ENCODE results near the gene HPD. TPM values are rescaled to one million over a fixed set of nuclear protein-coding genes. Genes with fewer than 3 reads are reported as not detected.
"Not testable (repeated sequence)": the region's sequence is repeated elsewhere in the genome, so short reads cannot be mapped to it uniquely, and the experiment has no call there.

HPD gene
- total RNA-seq, 4 donors from 2014 or later = 1.4 TPM; not detected in 3

GRCh38 chr12:121861636-121862254, 3.1 kb upstream of the HPD start:
- 23% methylated on average over 11 of the region's 11 CpGs for WGBS
- H3K4me1 ChIP-seq = peaks cover 7% of the 10 kb centered on the region
- TF ChIP-seq EP300 (IDR thresholded peaks at IDR 0.05) (no peak), CTCF (IDR thresholded peaks at IDR 0.05) (no peak), POLR2A (IDR thresholded peaks at IDR 0.05) (no peak), POLR2AphosphoS5 (IDR thresholded peaks at IDR 0.05) (no peak)
- no peaks in the 10 kb centered on the region for H3K9me3 ChIP-seq
- no peak overlapping the region for H3K4me3 ChIP-seq
- H3K27ac ChIP-seq = no peak overlapping the region
- no peaks in the 10 kb centered on the region for H3K27me3 ChIP-seq
- DNase-seq (ENCODE audit: low spot score in 2 of 2) = no peak
- no peaks in the 10 kb centered on the region for H3K36me3 ChIP-seq

- not testable (repeated sequence) for H3K36me3 ChIP-seq; H3K27me3 ChIP-seq; H3K4me3 ChIP-seq; DNase-seq (ENCODE audit: low spot score in 2 of 2); H3K9me3 ChIP-seq; H3K4me1 ChIP-seq; H3K27ac ChIP-seq
- WGBS = 88% methylated on average over 4 of the region's 4 CpGs
Measured at GRCh38 chr12:121860699-121861098, 2.0 kb upstream of the HPD start.

- H3K9me3 ChIP-seq = no peaks in the 10 kb centered on the region
- H3K4me3 ChIP-seq = no peak overlapping the region
- H3K27ac ChIP-seq = no peak overlapping the region
- TF ChIP-seq POLR2AphosphoS5 (IDR thresholded peaks at IDR 0.05) (no peak), EP300 (IDR thresholded peaks at IDR 0.05) (no peak), POLR2A (IDR thresholded peaks at IDR 0.05) (no peak)
- WGBS = 100% methylated on average over 1 of the region's 1 CpG
- H3K36me3 ChIP-seq = no peaks in the 10 kb centered on the region
- DNase-seq (ENCODE audit: low spot score in 2 of 2) = no peak
- H3K27me3 ChIP-seq = no peaks in the 10 kb centered on the region
- H3K4me1 ChIP-seq = peaks cover 7% of the 10 kb centered on the region
Measured at GRCh38 chr12:121860257-121860656, 1.6 kb upstream of the HPD start.

GRCh38 chr12:121858318-121858661, 369 bp downstream of the HPD start:
- Histone ChIP-seq H3K27ac (no peak overlapping the region), H3K9me3 (no peaks in the 10 kb centered on the region), H3K36me3 (no peaks in the 10 kb centered on the region), H3K4me1 (peaks cover 7% of the 10 kb centered on the region), H3K27me3 (no peaks in the 10 kb centered on the region), H3K4me3 (no peak overlapping the region)
- WGBS = 98% methylated on average over 8 of the region's 10 CpGs
- DNase-seq (ENCODE audit: low spot score in 2 of 2) = no peak
- no peak for TF ChIP-seq EP300 (IDR thresholded peaks at IDR 0.05)
- no peak for TF ChIP-seq POLR2AphosphoS5 (IDR thresholded peaks at IDR 0.05)
- no peak for TF ChIP-seq POLR2A (IDR thresholded peaks at IDR 0.05)
- TF ChIP-seq CTCF (IDR thresholded peaks at IDR 0.05) = no peak

- no peaks in the 10 kb centered on the region for H3K27me3 ChIP-seq
- no peak for TF ChIP-seq POLR2AphosphoS5 (IDR thresholded peaks at IDR 0.05)
- TF ChIP-seq EP300 (IDR thresholded peaks at IDR 0.05) = no peak
- peaks cover 7% of the 10 kb centered on the region for H3K4me1 ChIP-seq
- DNase-seq (ENCODE audit: low spot score in 2 of 2) = no peak
- H3K4me3 ChIP-seq = no peak overlapping the region
- no peaks in the 10 kb centered on the region for H3K36me3 ChIP-seq
- no peak overlapping the region for H3K27ac ChIP-seq
- no peaks in the 10 kb centered on the region for H3K9me3 ChIP-seq
- 82% methylated on average over 10 of the region's 11 CpGs for WGBS
Measured at GRCh38 chr12:121857322-121858246, 1.1 kb downstream of the HPD start.

GRCh38 chr12:121852392-121852791, 6.3 kb downstream of the HPD start:
- not testable (repeated sequence) for H3K4me3 ChIP-seq; H3K27ac ChIP-seq; H3K4me1 ChIP-seq; H3K27me3 ChIP-seq; H3K9me3 ChIP-seq; H3K36me3 ChIP-seq; DNase-seq (ENCODE audit: low spot score in 2 of 2)
- 59% methylated on average over 3 of the region's 3 CpGs for WGBS

GRCh38 chr12:121849665-121850064, 9.0 kb downstream of the HPD start:
- Histone ChIP-seq H3K4me3 (no peak overlapping the region), H3K36me3 (no peaks in the 10 kb centered on the region), H3K27me3 (no peaks in the 10 kb centered on the region), H3K27ac (no peak overlapping the region), H3K9me3 (no peaks in the 10 kb centered on the region), H3K4me1 (no peaks in the 10 kb centered on the region)
- DNase-seq (ENCODE audit: low spot score in 2 of 2) = no peak
- TF ChIP-seq CTCF (IDR thresholded peaks at IDR 0.05) (no peak), POLR2A (IDR thresholded peaks at IDR 0.05) (no peak), EP300 (IDR thresholded peaks at IDR 0.05) (no peak), POLR2AphosphoS5 (IDR thresholded peaks at IDR 0.05) (no peak)
- 83% methylated on average over 13 of the region's 13 CpGs for WGBS
